A172 (cell line): ENCODE results near the gene ZMYND12. TPM values are rescaled to one million over a fixed set of nuclear protein-coding genes. Genes with fewer than 3 reads are reported as not detected.
"Not testable (repeated sequence)": the region's sequence is repeated elsewhere in the genome, so short reads cannot be mapped to it uniquely, and the experiment has no call there.

Experiments
- DNase-seq: peaks from one replicate; pipeline ENCODE4 v3.0.0-alpha.2; 2015; ENCODE audit warnings: low spot score
- total RNA-seq: library from RNA; depleted of rRNA; stranded (reverse); fragments of >200 nt; shearing (Covaris generic); gene quantifications from 2 replicates; pipeline ENCODE4 v1.2.3, GENCODE V29; 2014; rRNA removed

ZMYND12 gene, protein sequence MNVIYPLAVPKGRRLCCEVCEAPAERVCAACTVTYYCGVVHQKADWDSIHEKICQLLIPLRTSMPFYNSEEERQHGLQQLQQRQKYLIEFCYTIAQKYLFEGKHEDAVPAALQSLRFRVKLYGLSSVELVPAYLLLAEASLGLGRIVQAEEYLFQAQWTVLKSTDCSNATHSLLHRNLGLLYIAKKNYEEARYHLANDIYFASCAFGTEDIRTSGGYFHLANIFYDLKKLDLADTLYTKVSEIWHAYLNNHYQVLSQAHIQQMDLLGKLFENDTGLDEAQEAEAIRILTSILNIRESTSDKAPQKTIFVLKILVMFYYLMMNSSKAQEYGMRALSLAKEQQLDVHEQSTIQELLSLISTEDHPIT
- not detected in 2 replicates for total RNA-seq

- DNase-seq = no peak
These were observed at the start of gene ZMYND12, which contains the start of gene PPCS for GRCh38 chr1:42456010-42456753. Gene ZMYND12 (minus strand): TSS chr1:42456022. CDS start chr1:42455997, 25 bp downstream. Gene PPCS (plus strand): TSS chr1:42456543. CDS start chr1:42456566, 23 bp downstream.

DNA sequence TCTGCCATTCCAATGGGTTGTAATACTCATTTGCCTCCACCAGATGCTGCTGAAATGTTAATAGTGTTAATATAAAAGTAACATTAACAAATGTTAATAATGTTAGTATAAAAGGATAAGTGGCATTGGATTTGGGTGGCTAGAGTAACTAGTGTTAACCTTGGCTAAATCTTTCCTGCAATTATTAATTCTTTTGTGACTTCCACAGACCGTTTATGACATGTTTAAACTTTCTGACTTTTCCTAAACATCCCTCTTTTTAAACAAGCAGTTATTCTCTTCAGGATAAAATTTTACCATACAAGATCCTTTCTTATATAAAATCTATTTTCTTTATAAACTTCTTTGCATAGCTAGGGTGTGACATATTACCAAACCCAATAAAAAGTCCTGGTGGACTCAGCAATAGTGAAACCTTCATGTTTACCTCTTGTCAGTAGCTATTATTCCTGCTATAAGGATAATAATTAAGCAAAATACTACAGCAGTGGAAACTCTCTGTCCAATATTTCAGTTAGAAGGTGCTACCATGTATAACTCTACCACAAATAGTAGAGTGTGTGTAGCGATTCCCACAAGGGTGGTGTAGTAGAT, 48.8 kb upstream of the ZMYND12 start:
- DNase-seq = no peak

DNA sequence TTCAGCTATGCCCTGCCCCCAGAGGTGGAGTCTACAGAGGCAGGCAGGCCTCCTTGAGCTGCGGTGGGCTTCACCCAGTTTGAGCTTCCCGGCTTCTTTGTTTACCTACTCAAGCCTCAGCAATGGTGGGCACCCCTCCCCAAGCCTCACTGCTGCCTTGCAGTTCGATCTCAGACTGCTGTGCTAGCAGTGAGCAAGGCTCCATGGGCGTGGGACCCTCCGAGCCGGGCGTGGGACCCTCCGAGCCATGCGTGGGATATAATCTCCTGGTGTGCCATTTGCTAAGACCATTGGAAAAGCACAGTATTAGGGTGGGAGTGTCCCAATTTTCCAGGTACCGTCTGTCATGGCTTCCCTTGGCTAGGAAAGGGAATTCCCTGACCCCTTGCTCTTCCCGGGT, 46.2 kb upstream of the ZMYND12 start:
- not testable (repeated sequence) for DNase-seq

GRCh38 chr1:42490237-42490636, 34.4 kb upstream of the ZMYND12 start:
- DNase-seq = no peak

DNA sequence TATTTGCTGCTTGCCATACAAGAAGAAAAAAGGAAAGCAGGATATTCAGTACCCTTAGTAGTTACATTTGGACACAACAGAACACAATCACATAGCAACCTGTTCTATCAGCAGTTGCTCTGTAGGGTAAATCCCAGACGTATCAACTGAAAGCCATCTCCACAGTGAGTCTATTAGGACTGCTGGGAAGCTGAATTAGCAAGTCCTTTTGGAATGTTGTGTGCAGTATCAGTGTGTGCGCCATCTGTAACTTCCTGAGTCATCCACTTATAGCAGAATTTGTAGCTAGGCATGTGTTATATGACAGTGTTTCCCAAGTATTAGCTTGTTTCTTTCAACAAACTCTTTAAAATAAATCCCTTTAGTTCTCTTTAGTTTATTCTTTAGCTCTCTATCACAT, 28.6 kb upstream of the ZMYND12 start:
- DNase-seq = peak; percentile 78

GRCh38 chr1:42482635-42483153, 26.9 kb upstream of the ZMYND12 start:
- no peak for DNase-seq

GRCh38 chr1:42480921-42481320, 25.1 kb upstream of the ZMYND12 start:
- no peak for DNase-seq

DNA sequence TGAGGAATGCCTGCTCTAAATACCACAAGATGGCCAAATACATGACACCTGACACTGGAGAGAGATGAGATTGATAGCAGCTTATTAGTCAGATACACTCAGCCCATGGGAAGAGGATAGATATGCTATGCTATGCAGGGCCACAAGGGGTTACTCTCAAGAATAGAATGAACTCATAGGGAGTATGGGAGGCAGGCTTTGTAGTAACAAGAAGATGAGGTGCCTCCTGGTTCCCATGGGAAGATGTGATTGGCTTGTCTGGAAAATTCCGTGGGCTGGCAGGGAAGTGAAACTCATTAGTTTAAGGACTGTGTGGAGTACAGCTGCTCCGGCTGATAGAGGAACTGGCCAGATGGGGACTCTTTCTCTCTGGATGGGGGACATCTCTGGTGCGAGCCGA, 23.8 kb upstream of the ZMYND12 start:
- peak; percentile 37 for DNase-seq

GRCh38 chr1:42477775-42478174, 22.0 kb upstream of the ZMYND12 start:
- DNase-seq = no peak

- not testable (repeated sequence) for DNase-seq
These were observed 21.5 kb upstream of the ZMYND12 start for GRCh38 chr1:42477354-42477753.

DNA sequence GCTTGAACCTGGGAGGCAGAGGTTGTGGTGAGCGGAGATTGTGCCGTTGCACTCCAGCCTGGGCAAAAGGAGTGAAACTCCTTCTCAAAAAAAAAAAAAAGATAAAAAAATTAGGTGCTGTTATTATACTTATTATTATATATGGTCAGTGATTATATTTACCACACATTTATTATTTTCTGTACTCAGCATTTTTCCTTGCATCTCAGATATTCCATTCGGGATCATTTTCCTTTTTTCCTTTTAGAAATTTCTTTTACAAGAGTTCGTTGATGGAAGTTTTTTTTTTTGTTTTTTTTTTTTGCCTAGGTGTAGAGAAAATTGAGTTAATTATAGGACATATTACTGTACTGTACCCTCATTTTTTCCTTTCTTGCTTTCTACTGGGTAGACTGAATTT, 20.8 kb upstream of the ZMYND12 start:
- DNase-seq = no peak

- DNase-seq = no peak
These were observed 13.9 kb upstream of the ZMYND12 start for GRCh38 chr1:42469727-42470126.

GRCh38 chr1:42466030-42466429, 10.2 kb upstream of the ZMYND12 start:
- no peak for DNase-seq

- no peak for DNase-seq
These were observed 8.1 kb upstream of the ZMYND12 start for GRCh38 chr1:42463921-42464320.

- peak; percentile 97 for DNase-seq
These were observed 7.3 kb upstream of the ZMYND12 start, which contains the start of gene CCDC30 for GRCh38 chr1:42462828-42463763. Gene CCDC30 (plus strand): TSS chr1:42463286. CDS start chr1:42480552, 17,266 bp downstream.

- DNase-seq = no peak
These were observed 5.4 kb upstream of the ZMYND12 start for GRCh38 chr1:42461196-42461595.

DNA sequence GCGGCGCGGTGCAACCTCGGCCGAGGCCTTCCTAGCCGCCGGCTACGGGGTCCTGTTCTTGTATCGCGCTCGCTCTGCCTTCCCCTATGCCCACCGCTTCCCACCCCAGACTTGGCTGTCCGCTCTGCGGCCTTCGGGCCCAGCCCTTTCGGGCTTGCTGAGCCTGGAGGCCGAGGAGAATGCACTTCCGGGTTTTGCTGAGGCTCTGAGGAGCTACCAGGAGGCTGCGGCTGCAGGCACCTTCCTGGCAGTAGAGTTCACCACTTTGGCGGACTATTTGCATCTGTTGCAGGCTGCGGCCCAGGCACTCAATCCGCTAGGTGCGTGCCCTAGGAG, 900 bp upstream of the ZMYND12 start:
- no peak for DNase-seq

- no peak for DNase-seq
These were observed 1.4 kb downstream of the ZMYND12 start for GRCh38 chr1:42454403-42454802.

GRCh38 chr1:42453386-42453785, 2.4 kb downstream of the ZMYND12 start:
- no peak for DNase-seq

GRCh38 chr1:42450061-42450460, 5.8 kb downstream of the ZMYND12 start:
- DNase-seq = no peak

- no peak for DNase-seq
These were observed 6.6 kb downstream of the ZMYND12 start for GRCh38 chr1:42449256-42449655.
